HG03025 (cell line): ENCODE measurements around the gene CACNA2D4.

ENCODE experiments used
- ATAC-seq: cut with Tn5 transposase; IDR thresholded peaks from one replicate; pipeline ENCODE4 v1.9.1; 2021; ENCODE audit warnings: mild to moderate bottlenecking, moderate library complexity; ENCODE audit not compliant: unreplicated experiment, low FRiP score

Gene CACNA2D4

DNA sequence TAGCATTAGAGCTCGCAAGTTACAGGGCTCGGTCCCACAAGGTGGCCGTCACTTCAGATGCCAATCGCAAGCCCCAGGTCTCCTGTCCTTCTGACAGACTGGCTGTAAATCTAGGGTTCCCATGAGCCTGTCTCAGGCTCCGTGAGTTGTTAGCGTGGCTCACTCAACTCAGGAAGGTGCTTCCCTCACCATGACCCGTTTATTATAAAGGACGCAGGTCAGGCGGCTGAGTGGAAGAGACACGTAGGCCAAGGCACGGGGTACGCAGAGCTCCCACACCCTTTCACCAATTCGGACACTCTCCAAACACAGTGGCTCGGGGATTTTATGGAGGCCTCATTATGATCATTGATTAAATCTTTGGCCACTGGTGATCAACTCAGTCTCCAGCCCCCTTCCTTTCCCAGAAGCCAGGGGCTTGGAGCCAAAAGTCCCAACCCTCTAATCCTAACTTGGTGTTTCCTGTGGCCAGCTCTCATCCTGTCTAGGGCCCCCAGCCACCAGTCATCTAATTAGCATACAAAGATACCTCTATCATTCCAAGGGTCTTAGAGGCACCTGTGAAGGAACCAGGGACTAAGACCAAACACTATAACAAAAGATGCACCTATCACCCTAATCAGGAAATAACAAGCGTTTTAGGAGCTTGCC is 123.9 kb downstream of the CACNA2D4 start:
- no peak for ATAC-seq

DNA sequence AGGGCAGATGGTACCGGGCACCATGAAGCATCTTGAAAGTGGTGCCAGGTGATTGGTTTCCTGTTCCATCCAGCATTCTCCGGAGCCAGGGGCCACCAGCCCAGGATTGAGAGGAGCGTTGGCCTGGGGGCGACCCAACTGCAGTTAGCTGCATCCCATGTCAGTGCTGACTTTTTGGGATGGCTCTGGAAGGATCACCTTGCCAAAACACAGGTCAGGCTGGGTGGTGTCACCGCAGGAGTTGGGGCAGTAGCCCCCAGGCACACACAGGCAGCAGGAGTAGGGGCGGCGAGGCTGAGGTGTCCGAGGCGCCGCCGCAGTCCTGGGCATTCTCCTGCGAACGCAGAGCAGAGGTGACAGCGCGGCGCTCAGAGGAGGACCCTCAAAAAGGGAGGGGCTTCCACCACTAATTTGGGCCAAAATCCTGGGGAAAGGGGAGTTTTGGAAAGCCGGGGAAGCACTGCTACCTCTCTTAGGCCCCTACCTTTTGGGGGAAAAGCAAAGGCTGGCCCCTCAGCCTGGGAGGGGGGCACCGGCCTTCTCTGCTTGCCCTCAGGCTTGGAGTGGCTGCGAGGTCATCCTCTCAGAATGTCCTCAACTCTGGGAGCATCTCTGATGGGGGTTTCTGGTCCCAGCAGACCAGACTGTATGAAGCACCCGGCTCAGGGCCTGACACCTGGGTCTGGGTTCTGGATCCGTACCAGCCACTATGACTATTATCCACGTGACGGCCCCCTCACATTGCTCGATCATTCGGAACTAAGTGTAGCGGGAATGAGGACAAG is 124.8 kb downstream of the CACNA2D4 start:
- no peak for ATAC-seq

DNA sequence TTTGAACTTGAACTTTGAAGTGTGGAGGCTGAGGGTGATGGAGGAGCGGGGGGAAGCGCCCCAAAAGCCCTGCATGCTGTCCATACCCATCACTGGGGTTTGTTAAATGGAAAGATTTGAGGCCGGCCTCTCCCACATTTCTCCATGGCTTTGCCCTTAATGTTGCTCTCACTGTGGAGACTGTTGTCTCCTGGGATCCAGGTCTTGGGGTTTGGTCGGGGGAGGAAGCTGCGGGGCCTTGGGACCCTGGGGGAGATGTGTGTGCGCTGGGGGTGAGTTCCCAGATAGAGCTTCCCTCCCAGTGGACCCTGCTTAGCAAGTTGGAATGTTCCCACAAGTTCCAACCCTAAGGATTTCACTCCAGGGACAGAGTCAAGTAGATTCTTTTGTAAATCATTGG is 126.0 kb downstream of the CACNA2D4 start:
- no peak for ATAC-seq

DNA sequence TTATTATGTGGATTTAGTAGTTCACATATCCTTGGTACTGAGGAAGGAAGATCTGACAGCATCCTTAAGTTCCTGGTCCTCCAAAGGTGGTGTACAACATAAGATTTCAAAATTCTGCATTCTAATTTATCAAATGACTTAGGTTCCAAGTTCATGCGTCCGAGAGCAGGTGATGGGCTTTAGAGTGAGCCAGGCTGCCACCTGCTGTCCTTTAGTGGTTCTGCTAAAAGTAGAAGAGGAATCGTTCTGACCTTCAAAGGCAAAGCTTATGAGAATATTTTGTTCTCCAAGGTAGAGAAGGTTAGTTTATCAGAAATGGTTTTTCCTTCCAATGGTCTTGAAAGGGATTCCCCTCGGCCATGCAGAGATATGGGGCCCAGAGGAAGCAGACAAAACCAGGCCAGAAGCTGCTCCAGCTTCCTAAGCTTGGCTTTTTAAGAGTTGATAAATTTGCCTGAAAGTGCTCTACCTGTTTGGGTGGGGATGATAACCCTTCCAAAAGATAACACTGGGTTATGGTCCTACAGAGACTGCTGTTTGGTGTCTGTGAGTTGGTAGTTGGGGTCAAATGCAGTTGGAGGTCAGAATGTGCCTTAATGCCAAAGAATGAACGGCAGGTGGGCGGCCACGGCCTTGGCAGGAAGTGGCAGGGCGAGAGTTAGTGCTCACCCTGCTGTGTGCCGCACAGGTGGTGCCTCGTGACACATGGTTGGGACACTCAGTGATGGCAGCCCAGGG is 127.2 kb downstream of the CACNA2D4 start:
- no peak for ATAC-seq

DNA sequence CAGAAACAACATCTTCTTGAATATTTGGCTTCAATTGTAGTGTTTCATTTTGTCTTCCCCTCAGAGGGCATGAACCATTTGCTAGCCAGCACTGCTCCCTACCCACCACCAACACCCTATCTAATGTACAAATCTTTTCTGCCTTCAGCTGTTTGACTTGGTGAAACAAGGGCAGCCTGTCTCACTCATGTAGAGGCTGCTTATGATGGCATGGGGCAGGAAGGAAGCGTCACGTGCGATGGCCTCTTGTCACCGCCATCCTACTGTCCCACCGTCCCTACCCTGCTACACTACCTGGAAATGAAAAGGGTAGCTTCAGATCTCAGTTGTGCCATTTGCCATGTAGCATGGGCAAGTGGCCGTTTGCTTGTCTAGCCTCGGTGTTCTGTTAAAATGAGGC is 128.0 kb downstream of the CACNA2D4 start:
- ATAC-seq, result no peak

GRCh38 chr12:1787714-1788113 is 130.7 kb downstream of the CACNA2D4 start:
- ATAC-seq, result no peak

DNA sequence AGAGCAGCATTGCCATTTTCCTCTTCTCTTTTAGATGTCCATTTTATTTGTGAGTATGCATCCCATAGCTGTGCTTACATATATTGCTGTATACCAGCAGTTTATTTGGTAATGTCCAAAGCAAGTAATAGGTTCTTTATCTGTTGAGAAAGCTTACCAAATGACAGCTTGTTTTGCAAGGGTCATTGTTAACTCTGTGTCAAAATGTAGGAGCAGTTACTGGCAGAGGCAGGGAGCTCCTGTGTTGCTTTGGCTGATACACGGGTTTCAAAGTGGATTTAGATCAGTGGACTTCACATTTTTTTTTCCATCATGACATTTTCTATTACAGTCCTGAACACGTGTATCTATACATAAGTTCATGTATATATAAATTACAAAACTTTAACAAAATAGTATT is 136.2 kb downstream of the CACNA2D4 start:
- ATAC-seq, result no peak

DNA sequence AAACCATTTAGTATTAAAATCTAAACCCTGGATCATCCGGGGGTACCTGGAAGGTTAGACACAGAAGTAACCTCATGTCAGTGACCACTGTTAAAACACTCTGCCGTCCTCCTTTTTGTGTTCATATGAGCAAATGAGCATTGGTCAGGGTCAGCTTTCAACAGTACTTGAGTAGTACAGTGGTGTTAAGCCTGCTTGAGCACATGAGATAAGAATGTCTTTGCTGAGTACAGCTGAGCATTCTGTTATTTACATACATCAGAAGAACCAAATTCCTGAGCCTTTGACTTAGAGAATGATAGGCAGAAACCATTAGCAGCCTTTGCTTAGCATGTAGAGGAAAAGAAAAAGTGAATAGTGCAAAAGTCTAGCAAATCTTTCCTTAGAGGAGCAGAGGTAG is 136.7 kb downstream of the CACNA2D4 start:
- no peak for ATAC-seq

DNA sequence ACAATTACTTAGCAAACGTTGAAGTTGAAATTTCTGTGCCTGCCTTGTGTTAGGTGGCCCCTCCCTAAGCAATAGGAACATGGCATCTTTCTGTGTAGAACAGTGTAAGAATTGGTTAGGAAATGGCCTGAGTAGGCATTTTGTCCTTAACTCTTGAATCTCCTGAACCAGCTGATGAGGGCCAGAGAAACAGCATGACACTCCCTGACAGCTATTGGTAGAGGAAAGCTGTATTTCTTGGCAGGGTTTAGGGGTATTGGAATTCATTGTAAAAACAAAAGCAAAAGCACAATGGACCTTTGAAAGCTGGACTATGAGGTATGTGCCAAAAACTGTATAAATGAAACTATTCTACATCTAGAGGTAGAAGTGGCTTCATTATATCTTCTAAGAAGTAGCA is 138.7 kb downstream of the CACNA2D4 start:
- no peak for ATAC-seq

- ATAC-seq, result no peak
Measured at GRCh38 chr12:1778911-1779310, 139.5 kb downstream of the CACNA2D4 start.

GRCh38 chr12:1777798-1778197 is 140.7 kb downstream of the CACNA2D4 start:
- ATAC-seq, result no peak

DNA sequence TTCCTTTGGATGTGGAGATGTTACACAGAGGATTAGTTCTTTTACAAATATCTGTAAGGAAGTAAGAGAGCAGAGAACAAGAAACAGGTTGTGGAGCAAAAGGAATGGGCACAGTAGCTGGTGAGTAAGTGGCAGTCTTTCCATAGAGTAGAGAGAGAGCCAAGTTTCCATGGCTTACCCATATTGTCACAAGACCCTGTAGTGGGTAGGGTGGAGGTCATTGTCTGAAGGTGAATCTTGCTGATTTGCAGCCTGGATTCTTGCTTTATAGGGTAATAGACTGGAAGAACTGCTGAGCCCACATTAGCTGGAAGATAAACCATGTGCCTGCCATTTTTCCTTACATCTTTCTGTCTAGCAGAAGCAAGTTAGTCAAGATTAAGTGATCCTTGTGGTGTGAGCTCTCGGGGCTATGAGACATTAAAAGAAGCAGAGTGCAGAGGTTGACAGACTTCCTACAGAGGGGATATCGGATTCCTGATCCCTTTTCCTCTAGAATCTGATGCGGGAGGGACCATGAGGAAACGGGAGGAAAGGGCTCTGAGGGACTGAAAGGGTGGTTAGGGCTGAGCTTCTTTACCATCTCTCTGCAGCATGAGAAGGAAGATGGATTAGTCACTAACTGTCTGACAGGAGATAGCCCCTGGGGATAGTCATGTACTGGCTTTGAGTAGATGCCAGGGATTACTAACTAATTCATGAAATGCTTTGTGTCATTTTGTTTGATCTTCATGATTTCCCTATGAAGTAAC is 142.1 kb downstream of the CACNA2D4 start:
- ATAC-seq, result no peak

DNA sequence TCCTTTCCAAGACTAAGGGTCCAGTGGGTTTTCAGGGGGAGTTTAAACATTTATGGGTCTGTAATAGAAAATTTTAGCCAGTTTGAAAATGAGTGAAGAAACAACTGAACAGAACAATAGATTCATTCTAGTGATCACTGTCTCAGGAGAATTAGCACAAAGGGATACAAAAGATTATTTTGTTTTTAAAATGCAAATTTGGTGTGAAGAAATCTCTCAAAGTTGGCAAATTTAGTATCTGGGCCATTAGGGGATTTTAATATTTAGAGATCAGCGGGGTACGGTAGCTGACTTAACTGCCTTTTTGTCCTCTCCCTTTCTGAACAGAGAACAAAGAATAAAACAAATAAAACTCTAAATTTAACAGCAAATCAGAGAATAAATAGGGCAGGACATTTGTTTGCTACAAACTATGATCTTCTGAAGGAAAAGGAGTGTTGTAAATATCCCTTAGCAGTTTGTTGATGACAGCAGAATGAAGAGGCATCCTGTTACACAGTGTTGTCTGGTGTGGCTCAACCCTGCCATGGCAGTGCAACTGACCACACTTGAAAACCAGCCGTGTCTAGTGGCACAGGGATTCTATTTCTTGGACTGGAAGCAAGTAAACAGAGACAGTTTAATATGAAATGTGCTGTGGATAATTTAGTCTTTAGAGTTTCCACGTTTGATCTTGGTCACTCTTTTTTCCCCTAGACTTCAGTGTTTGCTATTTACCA is 144.4 kb downstream of the CACNA2D4 start:
- no peak for ATAC-seq

GRCh38 chr12:1769809-1770494 is 148.5 kb downstream of the CACNA2D4 start:
- no peak for ATAC-seq

- ATAC-seq, result no peak
Measured at GRCh38 chr12:1768615-1769014, 149.8 kb downstream of the CACNA2D4 start.

DNA sequence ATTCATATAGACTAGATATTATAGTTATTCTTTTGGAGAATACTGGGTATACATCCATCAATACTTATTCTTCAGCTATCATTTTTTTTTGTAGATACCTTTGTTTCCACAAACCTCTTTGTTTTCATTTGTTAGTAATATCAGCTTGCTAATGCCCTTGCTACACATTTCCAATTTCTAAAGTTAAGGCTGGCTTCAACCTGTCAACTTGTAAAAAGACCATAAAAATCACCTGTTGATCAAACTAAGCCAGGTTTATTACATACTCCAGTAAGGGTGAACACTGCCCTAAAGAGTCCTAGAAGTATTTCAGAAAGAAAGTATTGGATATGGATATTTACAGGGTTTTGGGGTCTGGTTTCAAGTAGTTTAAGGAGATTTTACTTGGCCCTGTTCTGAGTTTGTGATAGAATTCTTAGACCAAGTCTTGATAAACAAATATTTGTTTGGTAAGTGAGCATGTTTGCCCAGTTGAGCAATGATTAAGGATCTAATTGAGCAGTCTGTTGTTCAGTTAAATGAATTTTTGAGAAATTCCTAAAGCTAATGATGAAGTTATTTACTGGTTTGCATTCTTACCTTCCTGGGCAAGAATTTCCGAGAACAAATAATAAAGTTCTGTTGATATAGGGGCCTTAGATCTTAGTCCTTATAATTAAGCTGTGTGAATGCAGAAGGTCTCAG is 150.9 kb downstream of the CACNA2D4 start:
- no peak for ATAC-seq

- ATAC-seq, result no peak
Measured at GRCh38 chr12:1766110-1766509, 152.3 kb downstream of the CACNA2D4 start.

DNA sequence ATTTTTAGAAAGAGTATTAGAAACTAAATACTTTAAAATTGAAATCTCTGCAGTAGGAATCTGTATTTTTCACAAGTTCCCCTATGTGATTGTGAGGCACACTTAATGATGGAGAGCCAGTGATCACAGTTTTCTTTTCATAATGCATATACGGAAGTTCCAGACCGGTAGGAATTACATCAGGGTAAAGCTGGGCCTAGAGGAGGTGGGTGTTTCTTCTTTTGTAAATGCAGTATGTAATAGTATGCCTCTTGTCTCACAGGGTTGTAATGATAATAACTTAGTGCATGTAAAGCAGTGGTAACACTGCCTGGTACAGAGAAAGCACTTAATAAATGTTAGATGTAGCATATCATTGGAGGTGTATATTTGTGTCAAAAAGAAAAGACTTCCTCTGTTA is 155.3 kb downstream of the CACNA2D4 start:
- no peak for ATAC-seq

- ATAC-seq, result no peak
Measured at GRCh38 chr12:1761857-1762256, 156.6 kb downstream of the CACNA2D4 start.
